Muscle of leg (tissue), 11 donors: ENCODE results near the gene SLC24A3. TPM values are rescaled to one million over a fixed set of nuclear protein-coding genes. Genes with fewer than 3 reads are reported as not detected.

ENCODE experiments used
- DNase-seq: peaks from one replicate; pipeline ENCODE4 v3.0.0; 2013
- H3K27ac ChIP-seq: one replicate; pipeline ENCODE4 v1.5.1; 2013; ENCODE audit warnings: mild to moderate bottlenecking, low read length, control low read depth
- H3K27me3 ChIP-seq: one replicate; pipeline ENCODE4 v1.6.1; 2013; ENCODE audit warnings: low read length; ENCODE audit not compliant: control insufficient read depth, insufficient read depth
- H3K36me3 ChIP-seq: one replicate; pipeline ENCODE4 v1.6.1; 2013; ENCODE audit warnings: low read length; ENCODE audit not compliant: control insufficient read depth, insufficient read depth
- H3K4me1 ChIP-seq: one replicate; pipeline ENCODE4 v1.6.1; 2013; ENCODE audit warnings: low read length; ENCODE audit not compliant: control insufficient read depth, insufficient read depth
- H3K4me3 ChIP-seq: one replicate; pipeline ENCODE4 v1.5.1; 2013; ENCODE audit warnings: low read length, control low read depth
- H3K9me3 ChIP-seq: replicated peaks from 2 replicates; pipeline ENCODE4 v1.6.1; 2013; ENCODE audit warnings: low read depth, low read length; ENCODE audit not compliant: control insufficient read depth
- WGBS: methylation state at CpG from one replicate; pipeline ENCODE4 v1.1.5; 2013; ENCODE audit warnings: missing lambda C conversion rate; ENCODE audit not compliant: insufficient coverage; 5-methylcytosine and 5-hydroxymethylcytosine counted together
- polyA plus RNA-seq, 8 donors: library from polyadenylated mRNA; unstranded; fragments of 120-200 nt; gene quantifications; one replicate each; pipeline versions ENCODE4 v1.2.1 to v1.2.3, GENCODE V29; 2013; ENCODE audit warnings: inconsistent platforms in 1 of 8, low replicate concordance in 1 of 8; ENCODE audit not compliant: insufficient read length in 8 of 8, insufficient read depth in 1 of 8
- total RNA-seq: library from RNA; stranded (reverse); fragments of 120-200 nt; gene quantifications from one replicate; pipeline ENCODE4 v1.2.4, GENCODE V29; 2013

Gene SLC24A3
- total and polyA plus RNA-seq, 9 donors, result 5.9 to 21.6 (median 17.0) TPM

- DNase-seq, result no peak
- Histone ChIP-seq H3K27me3 (no peaks in the 10 kb centered on the region), H3K9me3 (no peaks in the 10 kb centered on the region), H3K36me3 (no peaks in the 10 kb centered on the region), H3K4me3 (no peak overlapping the region), H3K4me1 (peaks cover 36% of the 10 kb centered on the region), H3K27ac (no peak overlapping the region)
- 40% methylated on average over 2 of the region's 2 CpGs for WGBS
Measured at GRCh38 chr20:19456595-19457395, 244.4 kb downstream of the SLC24A3 start.

GRCh38 chr20:19457611-19458010, 245.2 kb downstream of the SLC24A3 start:
- Histone ChIP-seq H3K27ac (no peak overlapping the region), H3K36me3 (no peaks in the 10 kb centered on the region), H3K27me3 (no peaks in the 10 kb centered on the region), H3K9me3 (no peaks in the 10 kb centered on the region), H3K4me3 (no peak overlapping the region), H3K4me1 (peaks cover 32% of the 10 kb centered on the region)
- DNase-seq, result peak; percentile 35
- WGBS, result 4% methylated on average over 2 of the region's 3 CpGs

- no peak overlapping the region for H3K4me3 ChIP-seq
- no peaks in the 10 kb centered on the region for H3K27me3 ChIP-seq
- WGBS, result no CpG with 5 or more reads among the region's 6 CpGs
- H3K9me3 ChIP-seq, result no peaks in the 10 kb centered on the region
- DNase-seq, result no peak
- no peaks in the 10 kb centered on the region for H3K36me3 ChIP-seq
- no peak overlapping the region for H3K27ac ChIP-seq
- H3K4me1 ChIP-seq, result peaks cover 25% of the 10 kb centered on the region
Measured at GRCh38 chr20:19460386-19460785, 247.9 kb downstream of the SLC24A3 start.

- Histone ChIP-seq H3K36me3 (no peaks in the 10 kb centered on the region), H3K4me1 (peaks cover 30% of the 10 kb centered on the region), H3K4me3 (no peak overlapping the region), H3K27ac (no peak overlapping the region), H3K27me3 (no peaks in the 10 kb centered on the region), H3K9me3 (no peaks in the 10 kb centered on the region)
- 78% methylated on average over 5 of the region's 6 CpGs for WGBS
- no peak for DNase-seq
Measured at GRCh38 chr20:19462491-19462890, 250.0 kb downstream of the SLC24A3 start.

- Histone ChIP-seq H3K36me3 (no peaks in the 10 kb centered on the region), H3K4me3 (no peak overlapping the region), H3K27ac (no peak overlapping the region), H3K9me3 (no peaks in the 10 kb centered on the region), H3K27me3 (no peaks in the 10 kb centered on the region), H3K4me1 (peaks cover 24% of the 10 kb centered on the region)
- 85% methylated on average over 4 of the region's 4 CpGs for WGBS
- DNase-seq, result no peak
Measured at GRCh38 chr20:19463597-19463996, 251.2 kb downstream of the SLC24A3 start.

- Histone ChIP-seq H3K9me3 (no peaks in the 10 kb centered on the region), H3K27me3 (no peaks in the 10 kb centered on the region), H3K36me3 (no peaks in the 10 kb centered on the region), H3K4me1 (peaks cover 24% of the 10 kb centered on the region), H3K27ac (peak overlapping the region; percentile 35), H3K4me3 (no peak overlapping the region)
- DNase-seq, result no peak
- 37% methylated on average over 2 of the region's 2 CpGs for WGBS
Measured at GRCh38 chr20:19465536-19465935, 253.1 kb downstream of the SLC24A3 start.

GRCh38 chr20:19466206-19466928, 253.9 kb downstream of the SLC24A3 start:
- Histone ChIP-seq H3K4me3 (no peak overlapping the region), H3K27ac (no peak overlapping the region), H3K4me1 (peaks cover 24% of the 10 kb centered on the region), H3K36me3 (no peaks in the 10 kb centered on the region), H3K9me3 (no peaks in the 10 kb centered on the region), H3K27me3 (peaks cover 2% of the 10 kb centered on the region)
- WGBS, result 52% methylated on average over 4 of the region's 10 CpGs
- peak; percentile 27 for DNase-seq

- 100% methylated on average over 1 of the region's 8 CpGs for WGBS
- H3K36me3 ChIP-seq, result no peaks in the 10 kb centered on the region
- H3K27ac ChIP-seq, result no peak overlapping the region
- no peaks in the 10 kb centered on the region for H3K4me1 ChIP-seq
- no peaks in the 10 kb centered on the region for H3K9me3 ChIP-seq
- H3K4me3 ChIP-seq, result no peak overlapping the region
- DNase-seq, result no peak
- H3K27me3 ChIP-seq, result peaks cover 2% of the 10 kb centered on the region
Measured at GRCh38 chr20:19473216-19473921, 260.9 kb downstream of the SLC24A3 start.

GRCh38 chr20:19473922-19474286, 261.5 kb downstream of the SLC24A3 start:
- H3K27ac ChIP-seq, result no peak overlapping the region
- DNase-seq, result no peak
- H3K4me3 ChIP-seq, result no peak overlapping the region
- no peaks in the 10 kb centered on the region for H3K4me1 ChIP-seq
- H3K27me3 ChIP-seq, result peaks cover 2% of the 10 kb centered on the region
- no peaks in the 10 kb centered on the region for H3K36me3 ChIP-seq
- no peaks in the 10 kb centered on the region for H3K9me3 ChIP-seq
- 62% methylated on average over 3 of the region's 6 CpGs for WGBS

- Histone ChIP-seq H3K36me3 (no peaks in the 10 kb centered on the region), H3K27ac (no peak overlapping the region), H3K4me1 (peaks cover 14% of the 10 kb centered on the region), H3K4me3 (no peak overlapping the region), H3K9me3 (no peaks in the 10 kb centered on the region), H3K27me3 (no peaks in the 10 kb centered on the region)
- DNase-seq, result no peak
- 100% methylated on average over 1 of the region's 5 CpGs for WGBS
Measured at GRCh38 chr20:19478320-19478895, 266.0 kb downstream of the SLC24A3 start.
